HG02943 (cell line): ENCODE data around the gene KAT2A.

Source experiments
- ATAC-seq: cut with Tn5 transposase; IDR thresholded peaks from one replicate; pipeline ENCODE4 v1.9.1; 2021; ENCODE audit warnings: mild to moderate bottlenecking, low read depth, moderate library complexity; ENCODE audit not compliant: unreplicated experiment

The KAT2A gene

GRCh38 chr17:42065201-42065600 is 56.0 kb downstream of the KAT2A start:
- no peak for ATAC-seq
